Posterior vena cava (tissue), 2 donors: Measurements from ENCODE around the gene POLR3F. TPM values are rescaled to one million over a fixed set of nuclear protein-coding genes. Genes with fewer than 3 reads are reported as not detected.

Experiments used
- microRNA-seq, 2 donors: library from miRNA; unstranded; fragments of <30 nt; microRNA quantifications; one replicate each; pipeline ENCODE4 v1.2.0, GENCODE V29; 2020 to 2021; ENCODE audit warnings: borderline microRNAs expressed in 2 of 2
- total RNA-seq, 2 donors: library from RNA; stranded (reverse); fragmentation: NEBNext Ultra II Directional; extraction: Animal tissue kit (Norgen Biotek cat#: 25700); gene quantifications; one replicate each; pipeline ENCODE4 v1.2.1, GENCODE V29; 2021
- donor health status: DM: yes; HTN: yes; CAD: no.
- donor health status: DM: yes; HTN: yes; CAD: no.

POLR3F gene
- total RNA-seq, 2 donors from 2014 or later: 9.2 to 10.3 TPM

Small RNAs within 50 kb of the gene (microRNA-seq; reads per million reads assigned to microRNA genes)
- gene MIR3192: 0.52 to 0.65 reads per million in 2 donors

Other genes with a start within 250 kb of the POLR3F start
- 10 to 100 TPM in 1 of 2 donors, 1 to 10 TPM in 1; 8.6 to 12.6 TPM for gene ZNF133, start 178.9 kb upstream of the POLR3F start, total RNA-seq
- gene DZANK1, start 360 bp upstream of the POLR3F start, total RNA-seq: 1 to 10 TPM; 1.7 to 1.9 TPM
- gene RBBP9, start 29.8 kb downstream of the POLR3F start, total RNA-seq: 10 to 100 TPM; 15.0 to 17.3 TPM
- 10 to 100 TPM; 31.2 to 32.3 TPM for gene SEC23B, start 40.5 kb downstream of the POLR3F start, total RNA-seq
- 10 to 100 TPM; 52.9 to 55.4 TPM for gene SMIM26, start 100.0 kb downstream of the POLR3F start, total RNA-seq
- 10 to 100 TPM; 21.5 to 23.6 TPM for gene DTD1, start 120.7 kb downstream of the POLR3F start, total RNA-seq